ENCODE measurements around the gene WSB1. TPM values are rescaled to one million over a fixed set of nuclear protein-coding genes. Genes with fewer than 3 reads are reported as not detected.

WSB1 gene
- total and polyA plus RNA-seq, 2 of the 8 experiments (the other 6 are each of a cell fraction or from before 2014, with no cell fraction given): 113 to 140 TPM

GRCh38 chr17:27315796-27316465 is 22.0 kb downstream of the WSB1 start:
- Histone ChIP-seq H2BK120ac (replicated peaks; ENCODE audit: low read depth, low read length) (no peak overlapping the region), H3K4me2 (ENCODE audit: insufficient read depth in 1 of 2, low read depth in 2 of 2, low read length in 2 of 2) (no peak overlapping the region), H3K4me1 (replicated peaks in 1 of 4; ENCODE audit: control insufficient read depth in 3 of 4, insufficient read depth in 4 of 4, low read length in 3 of 4) (no peaks in the 10 kb centered on the region), H3K23me2 (ENCODE audit: low read depth, low read length) (no peaks in the 10 kb centered on the region), H3K27ac (ENCODE audit: low read depth, low read length) (no peak overlapping the region), H2AK5ac (ENCODE audit: low read depth, low read length) (no peak overlapping the region), H3K4me3 (ENCODE audit: extremely low read depth in 1 of 4, insufficient read depth in 2 of 4, low read depth in 3 of 4, low read length in 4 of 4) (no peak overlapping the region), H3K14ac (ENCODE audit: insufficient read length) (no peak overlapping the region), H4K5ac (ENCODE audit: insufficient read length, low read depth, low read length) (no peak overlapping the region), H2BK15ac (ENCODE audit: low read length) (no peak overlapping the region), H3K9me3 (ENCODE audit: insufficient read depth in 2 of 2, low read depth in 1 of 2, low read length in 1 of 2) (no peaks in the 10 kb centered on the region), H3K4ac (replicated peaks; ENCODE audit: insufficient read length, low read depth, low read length) (no peak overlapping the region), H4K91ac (replicated peaks; ENCODE audit: insufficient read length, low read length) (no peak overlapping the region), H3K27me3 (replicated peaks in 1 of 4; ENCODE audit: control insufficient read depth in 3 of 4, extremely low read depth in 1 of 4, insufficient read depth in 3 of 4, low read length in 3 of 4) (no peaks in the 10 kb centered on the region), H3K18ac (ENCODE audit: extremely low read depth, low read length) (no peak overlapping the region), H3K9ac (replicated peaks in 1 of 4; ENCODE audit: extremely low read depth in 1 of 4, low read depth in 3 of 4, low read length in 3 of 4) (no peak overlapping the region), H3K23ac (ENCODE audit: insufficient read length) (no peak overlapping the region), H3K36me3 (ENCODE audit: control insufficient read depth in 2 of 4, insufficient read depth in 4 of 4, low read length in 3 of 4) (peaks cover 6 to 59% (median 42%) of the 10 kb centered on the region in 4 experiments), H4K8ac (ENCODE audit: extremely low read depth, insufficient read depth, low read length) (no peak overlapping the region), H2AFZ (ENCODE audit: low read length) (no peak overlapping the region), H3K56ac (replicated peaks; ENCODE audit: insufficient read length, low read depth, low read length) (no peak overlapping the region), H4K20me1 (replicated peaks in 1 of 2; ENCODE audit: control insufficient read depth in 1 of 2, insufficient read depth in 2 of 2, low read length in 2 of 2) (peaks cover 0 to 1% of the 10 kb centered on the region in 2 experiments), H2BK12ac (ENCODE audit: low read depth, low read length) (no peak overlapping the region), H2BK20ac (ENCODE audit: low read length) (no peak overlapping the region), H2BK5ac (ENCODE audit: low read depth, low read length) (no peak overlapping the region), H3K79me2 (ENCODE audit: control insufficient read depth in 1 of 2, insufficient read depth in 2 of 2, low read length in 2 of 2) (no peaks in the 10 kb centered on the region), H3K79me1 (ENCODE audit: low read depth, low read length) (no peaks in the 10 kb centered on the region)
- ChIA-PET POLR2A (ENCODE audit: partially characterized antibody) (interaction anchor here (5.3 kb wide), 1 partner anchor 22 kb away, joined by 33 read pairs; the partner anchor contains the start of gene WSB1), CTCF (ENCODE audit: partially characterized antibody) (interaction anchor here (1.1 to 2.2 kb wide), 2 partner anchors 72 to 79 kb away, joined by 3 to 7 read pairs; no protein-coding TSS in a partner anchor)
- TF ChIP-seq, protein P1, sequence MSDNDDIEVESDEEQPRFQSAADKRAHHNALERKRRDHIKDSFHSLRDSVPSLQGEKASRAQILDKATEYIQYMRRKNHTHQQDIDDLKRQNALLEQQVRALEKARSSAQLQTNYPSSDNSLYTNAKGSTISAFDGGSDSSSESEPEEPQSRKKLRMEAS (IDR thresholded peaks at IDR 0.05): no peak
- no peak for TF ChIP-seq NANOG (IDR thresholded peaks at IDR 0.05; ENCODE audit: insufficient read depth, low read depth, low read length, poor library complexity, severe bottlenecking)
- no peak for TF ChIP-seq CEBPB (IDR thresholded peaks at IDR 0.05; ENCODE audit: low read depth, low read length)
- TF ChIP-seq EP300 (IDR thresholded peaks at IDR 0.05; ENCODE audit: borderline replicate concordance in 1 of 2, low read depth in 2 of 2, low read length in 2 of 2): no peak
- TF ChIP-seq SIRT6 (IDR thresholded peaks at IDR 0.05; ENCODE audit: low read length): no peak
- TF ChIP-seq KDM5A (IDR thresholded peaks at IDR 0.05; ENCODE audit: low read length): no peak
- TF ChIP-seq TAF7 (optimal IDR thresholded peaks at IDR 0.05; ENCODE audit: borderline replicate concordance, low read depth, low read length): no peak
- TF ChIP-seq SP2 (IDR thresholded peaks at IDR 0.05; ENCODE audit: low read length): no peak
- TF ChIP-seq MAFK (IDR thresholded peaks at IDR 0.05; ENCODE audit: low read depth, low read length): no peak
- TF ChIP-seq EZH2 (IDR thresholded peaks at IDR 0.05; ENCODE audit: low read depth, low read length, severe bottlenecking): no peak
- DNase-seq (ENCODE audit: low read depth in 1 of 2, low spot score in 2 of 2) (no peak), FAIRE-seq (no peak)
- 92% methylated on average over 7 of the region's 7 CpGs; no CpG with 5 or more reads in 1 of the 2 experiments for WGBS, 2 experiments (ENCODE audit: extremely low coverage in 1 of 2, insufficient coverage in 1 of 2, insufficient read length in 1 of 2, insufficient replicate concordance in 2 of 2, low coverage in 1 of 2, low lambda C conversion rate in 2 of 2, missing lambda C conversion rate in 1 of 2)

Measured in H1 (cell line).